HepG2 (cell line): ENCODE results near the gene RNF222. TPM values are rescaled to one million over a fixed set of nuclear protein-coding genes. Genes with fewer than 3 reads are reported as not detected.

Source experiments
- ARNT2 ChIP-seq: sonication (generic); formaldehyde crosslinking; IDR thresholded peaks from 2 replicates; pipeline ENCODE4 v1.8.0; 2022; ENCODE audit warnings: mild to moderate bottlenecking, low read depth, missing genetic modification reagents, moderate library complexity
- BCL6 ChIP-seq: IDR thresholded peaks from 2 replicates; pipeline ENCODE4 v1.6.1; 2016; ENCODE audit warnings: missing genetic modification reagents, missing compliant biosample characterization
- CBX5 ChIP-seq: sonication (generic); formaldehyde crosslinking; IDR thresholded peaks from 2 replicates; pipeline ENCODE4 v1.4.0; 2020; ENCODE audit warnings: missing genetic modification reagents, borderline replicate concordance
- CCDC6 ChIP-seq: sonication (generic); formaldehyde crosslinking; IDR thresholded peaks from 2 replicates; pipeline ENCODE4 v1.8.1; 2022; ENCODE audit warnings: mild to moderate bottlenecking, missing genetic modification reagents, moderate library complexity
- DR1 ChIP-seq: sonication (generic); formaldehyde crosslinking; IDR thresholded peaks from 2 replicates; pipeline ENCODE4 v1.8.0; 2021; ENCODE audit warnings: mild to moderate bottlenecking, missing genetic modification reagents, inconsistent platforms
- ESRRA ChIP-seq: sonication (generic); formaldehyde crosslinking; IDR thresholded peaks from 2 replicates; pipeline ENCODE4 v1.5.1; 2020; ENCODE audit warnings: mild to moderate bottlenecking, low read depth, missing genetic modification reagents
- HDAC2 ChIP-seq: sonication (generic); formaldehyde crosslinking; IDR thresholded peaks from 2 replicates; pipeline ENCODE4 v1.4.0; 2020; ENCODE audit warnings: missing genetic modification reagents
- HMG20B ChIP-seq: conservative IDR thresholded peaks from 2 replicates; pipeline ENCODE4 v1.6.1; 2016; ENCODE audit warnings: missing genetic modification reagents, missing compliant biosample characterization
- HNRNPUL1 ChIP-seq: fragments of 200-400 bp; formaldehyde crosslinking; IDR thresholded peaks from 2 replicates; pipeline ENCODE4 v1.6.1; 2017; ENCODE audit warnings: low read depth, mild to moderate bottlenecking, low read length, moderate library complexity
- KDM1A ChIP-seq: IDR thresholded peaks from 2 replicates; pipeline ENCODE4 v1.6.1; 2016; ENCODE audit warnings: missing compliant biosample characterization
- KLF6 ChIP-seq: IDR thresholded peaks from 2 replicates; pipeline ENCODE4 v1.8.0; 2016; ENCODE audit warnings: missing biosample characterization, missing genetic modification reagents
- MED1 ChIP-seq: sonication (generic); formaldehyde crosslinking; IDR thresholded peaks from 2 replicates; pipeline ENCODE4 v1.4.0; 2020; ENCODE audit warnings: missing genetic modification reagents
- MEF2D ChIP-seq: sonication (generic); formaldehyde crosslinking; IDR thresholded peaks from 2 replicates; pipeline ENCODE4 v1.5.1; 2020; ENCODE audit warnings: mild to moderate bottlenecking, missing genetic modification reagents
- NAIF1 ChIP-seq: sonication (generic); formaldehyde crosslinking; IDR thresholded peaks from 2 replicates; pipeline ENCODE4 v1.5.0; 2020; ENCODE audit warnings: mild to moderate bottlenecking, missing genetic modification reagents, borderline replicate concordance
- NCOA2 ChIP-seq: sonication (generic); formaldehyde crosslinking; IDR thresholded peaks from 2 replicates; pipeline ENCODE4 v1.8.0; 2022; ENCODE audit warnings: inconsistent platforms
- PHF8 ChIP-seq: sonication (generic); formaldehyde crosslinking; IDR thresholded peaks from 2 replicates; pipeline ENCODE4 v1.5.0; 2020; ENCODE audit warnings: missing genetic modification reagents
- PITX1 ChIP-seq: sonication (generic); formaldehyde crosslinking; IDR thresholded peaks from 2 replicates; pipeline ENCODE4 v1.5.1; 2020; ENCODE audit warnings: mild to moderate bottlenecking, missing genetic modification reagents
- SNAPC2 ChIP-seq: sonication (generic); formaldehyde crosslinking; IDR thresholded peaks from 2 replicates; pipeline ENCODE4 v1.8.1; 2022; ENCODE audit warnings: mild to moderate bottlenecking, missing genetic modification reagents
- TBP ChIP-seq: sonication (generic); formaldehyde crosslinking; IDR thresholded peaks from 2 replicates; pipeline ENCODE4 v1.5.0; 2020; ENCODE audit warnings: missing genetic modification reagents
- TCF7 ChIP-seq: sonication (generic); IDR thresholded peaks from 2 replicates; pipeline ENCODE4 v1.6.1; 2016; ENCODE audit warnings: antibody characterized with exemption, low read depth
- ZNF121 ChIP-seq: sonication (generic); formaldehyde crosslinking; IDR thresholded peaks from 2 replicates; pipeline ENCODE4 v1.5.0; 2020; ENCODE audit warnings: mild to moderate bottlenecking, missing genetic modification reagents
- ZNF160 ChIP-seq: sonication (generic); formaldehyde crosslinking; IDR thresholded peaks from 2 replicates; pipeline ENCODE4 v1.8.0; 2022; ENCODE audit warnings: mild to moderate bottlenecking, inconsistent platforms, missing genetic modification reagents
- ZNF44 ChIP-seq: sonication (generic); formaldehyde crosslinking; IDR thresholded peaks from 2 replicates; pipeline ENCODE4 v1.5.1; 2020; ENCODE audit warnings: mild to moderate bottlenecking, missing genetic modification reagents
- ZNF503 ChIP-seq: sonication (generic); formaldehyde crosslinking; IDR thresholded peaks from 2 replicates; pipeline ENCODE4 v1.4.0; 2020; ENCODE audit warnings: missing genetic modification reagents
- ZNF543 ChIP-seq: sonication (generic); formaldehyde crosslinking; IDR thresholded peaks from 2 replicates; pipeline ENCODE4 v1.4.0; 2020; ENCODE audit warnings: mild to moderate bottlenecking, missing genetic modification reagents
- ZNF772 ChIP-seq: sonication (generic); formaldehyde crosslinking; IDR thresholded peaks from 2 replicates; pipeline ENCODE4 v1.5.0; 2020; ENCODE audit warnings: mild to moderate bottlenecking, missing genetic modification reagents
- polyA plus RNA-seq, 8 experiments: library from polyadenylated mRNA; depleted of rRNA in 3 of 8; stranded (reverse) in 7 of 8; unstranded in 1 of 8; fragments of >200 nt; fragmentation: Illumina TruSeq in 4 of 8; extraction: Trizol in 4 of 8; gene quantifications; 2 replicates each; pipeline versions ENCODE4 v1.2.1 to v1.2.3, GENCODE V29; 2011 to 2016; ENCODE audit warnings: low read depth in 4 of 8, missing spikeins in 1 of 8, mixed read lengths in 1 of 8; ENCODE audit not compliant: insufficient read depth in 1 of 8
- total RNA-seq, 5 experiments: library from RNA; depleted of rRNA; stranded (reverse); fragments of >200 nt; fragmentation: Illumina TruSeq; extraction: Trizol; gene quantifications; 2 replicates each; pipeline ENCODE4 v1.2.3, GENCODE V29; 2016; ENCODE audit warnings: low read depth in 1 of 5
- TF ChIP-seq, protein P1 (sequence below): sonication (generic); formaldehyde crosslinking; IDR thresholded peaks from 2 replicates; pipeline ENCODE4 v1.4.0; 2020; ENCODE audit warnings: missing genetic modification reagents, borderline replicate concordance
- TF ChIP-seq, protein P2 (sequence below): sonication (generic); formaldehyde crosslinking; IDR thresholded peaks from 2 replicates; pipeline ENCODE4 v1.4.0; 2020; ENCODE audit warnings: mild to moderate bottlenecking, missing genetic modification reagents
- TF ChIP-seq, protein P3 (sequence below): sonication (generic); formaldehyde crosslinking; IDR thresholded peaks from 2 replicates; pipeline ENCODE4 v1.4.0; 2020; ENCODE audit warnings: low read depth, mild to moderate bottlenecking, missing genetic modification reagents

Gene RNF222
- total and polyA plus RNA-seq, 2 of the 13 experiments (the other 11 are each of a cell fraction or from before 2014, with no cell fraction given), result not detected

- no peak for TF ChIP-seq ZNF503
- TF ChIP-seq ZNF543 (CRISPR knock-in tag), result no peak
- TF ChIP-seq, protein P1, sequence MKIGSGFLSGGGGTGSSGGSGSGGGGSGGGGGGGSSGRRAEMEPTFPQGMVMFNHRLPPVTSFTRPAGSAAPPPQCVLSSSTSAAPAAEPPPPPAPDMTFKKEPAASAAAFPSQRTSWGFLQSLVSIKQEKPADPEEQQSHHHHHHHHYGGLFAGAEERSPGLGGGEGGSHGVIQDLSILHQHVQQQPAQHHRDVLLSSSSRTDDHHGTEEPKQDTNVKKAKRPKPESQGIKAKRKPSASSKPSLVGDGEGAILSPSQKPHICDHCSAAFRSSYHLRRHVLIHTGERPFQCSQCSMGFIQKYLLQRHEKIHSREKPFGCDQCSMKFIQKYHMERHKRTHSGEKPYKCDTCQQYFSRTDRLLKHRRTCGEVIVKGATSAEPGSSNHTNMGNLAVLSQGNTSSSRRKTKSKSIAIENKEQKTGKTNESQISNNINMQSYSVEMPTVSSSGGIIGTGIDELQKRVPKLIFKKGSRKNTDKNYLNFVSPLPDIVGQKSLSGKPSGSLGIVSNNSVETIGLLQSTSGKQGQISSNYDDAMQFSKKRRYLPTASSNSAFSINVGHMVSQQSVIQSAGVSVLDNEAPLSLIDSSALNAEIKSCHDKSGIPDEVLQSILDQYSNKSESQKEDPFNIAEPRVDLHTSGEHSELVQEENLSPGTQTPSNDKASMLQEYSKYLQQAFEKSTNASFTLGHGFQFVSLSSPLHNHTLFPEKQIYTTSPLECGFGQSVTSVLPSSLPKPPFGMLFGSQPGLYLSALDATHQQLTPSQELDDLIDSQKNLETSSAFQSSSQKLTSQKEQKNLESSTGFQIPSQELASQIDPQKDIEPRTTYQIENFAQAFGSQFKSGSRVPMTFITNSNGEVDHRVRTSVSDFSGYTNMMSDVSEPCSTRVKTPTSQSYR (CRISPR knock-in tag), result no peak
- no peak for TF ChIP-seq ZNF121 (CRISPR knock-in tag)
- no peak for TF ChIP-seq HNRNPUL1
- TF ChIP-seq KLF6, result peak; percentile 87
- no peak for TF ChIP-seq ARNT2 (CRISPR knock-in tag)
- peak; percentile 39; the same call in 1 of the 2 replicates for TF ChIP-seq MED1 (CRISPR knock-in tag)
- no peak for TF ChIP-seq CCDC6 (CRISPR knock-in tag)
- TF ChIP-seq DR1 (CRISPR knock-in tag), result no peak
- no peak for TF ChIP-seq BCL6 (CRISPR knock-in tag)
- peak; percentile 60; the same call in 1 of the 2 replicates for TF ChIP-seq NCOA2 (CRISPR knock-in tag)
- TF ChIP-seq SNAPC2, result no peak
- TF ChIP-seq, protein P2, sequence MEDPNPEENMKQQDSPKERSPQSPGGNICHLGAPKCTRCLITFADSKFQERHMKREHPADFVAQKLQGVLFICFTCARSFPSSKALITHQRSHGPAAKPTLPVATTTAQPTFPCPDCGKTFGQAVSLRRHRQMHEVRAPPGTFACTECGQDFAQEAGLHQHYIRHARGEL, result no peak
- no peak for TF ChIP-seq PITX1
- TF ChIP-seq TBP (CRISPR knock-in tag), result no peak
- TF ChIP-seq MEF2D (CRISPR knock-in tag), result no peak
- TF ChIP-seq, protein P3, sequence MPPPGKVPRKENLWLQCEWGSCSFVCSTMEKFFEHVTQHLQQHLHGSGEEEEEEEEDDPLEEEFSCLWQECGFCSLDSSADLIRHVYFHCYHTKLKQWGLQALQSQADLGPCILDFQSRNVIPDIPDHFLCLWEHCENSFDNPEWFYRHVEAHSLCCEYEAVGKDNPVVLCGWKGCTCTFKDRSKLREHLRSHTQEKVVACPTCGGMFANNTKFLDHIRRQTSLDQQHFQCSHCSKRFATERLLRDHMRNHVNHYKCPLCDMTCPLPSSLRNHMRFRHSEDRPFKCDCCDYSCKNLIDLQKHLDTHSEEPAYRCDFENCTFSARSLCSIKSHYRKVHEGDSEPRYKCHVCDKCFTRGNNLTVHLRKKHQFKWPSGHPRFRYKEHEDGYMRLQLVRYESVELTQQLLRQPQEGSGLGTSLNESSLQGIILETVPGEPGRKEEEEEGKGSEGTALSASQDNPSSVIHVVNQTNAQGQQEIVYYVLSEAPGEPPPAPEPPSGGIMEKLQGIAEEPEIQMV (CRISPR knock-in tag), result no peak
- no peak for TF ChIP-seq PHF8 (CRISPR knock-in tag)
- TF ChIP-seq NAIF1, result no peak
- TF ChIP-seq KDM1A (CRISPR knock-in tag), result no peak
- 0 out of 2 replicates have a peak, but pooled peaks have one; percentile 16 for TF ChIP-seq HDAC2
- no peak for TF ChIP-seq ZNF44 (CRISPR knock-in tag)
- TF ChIP-seq ZNF160 (CRISPR knock-in tag), result no peak
- TF ChIP-seq ZNF772 (CRISPR knock-in tag), result no peak
- TF ChIP-seq CBX5 (CRISPR knock-in tag), result no peak
- no peak for TF ChIP-seq HMG20B (CRISPR knock-in tag)
- TF ChIP-seq TCF7, result peak; percentile 72
- TF ChIP-seq ESRRA, result no peak
These were observed 20.2 kb upstream of the RNF222 start (continued) for GRCh38 chr17:8417806-8418205.
